DMS153 (cell line): ENCODE measurements around the gene SHOC1.
"Not testable (repeated sequence)": the region's sequence is repeated elsewhere in the genome, so short reads cannot be mapped to it uniquely, and the experiment has no call there.

Experiments
- DNase-seq: peaks from one replicate; lab custom pipeline; 2025; lab: John Stamatoyannopoulos, UW

SHOC1 gene

GRCh38 chr9:111794835-111795556 lies at the start of gene SHOC1:
SHOC1 (minus strand) TSS chr9:111794937; CDS start chr9:111791418, 3,519 bp downstream.
- no peak for DNase-seq

GRCh38 chr9:111843971-111844370 lies 49.2 kb upstream of the SHOC1 start:
- DNase-seq: peak; percentile 6

- no peak for DNase-seq
These were observed 47.6 kb upstream of the SHOC1 start for GRCh38 chr9:111842313-111842712.

- no peak for DNase-seq
These were observed 45.7 kb upstream of the SHOC1 start for GRCh38 chr9:111840442-111840841.

- DNase-seq: no peak
These were observed 45.2 kb upstream of the SHOC1 start for GRCh38 chr9:111839987-111840386.

GRCh38 chr9:111839387-111839786 lies 44.6 kb upstream of the SHOC1 start:
- no peak for DNase-seq

GRCh38 chr9:111838439-111838838 lies 43.7 kb upstream of the SHOC1 start:
- DNase-seq: no peak

- no peak for DNase-seq
These were observed 41.6 kb upstream of the SHOC1 start for GRCh38 chr9:111836311-111836710.

- DNase-seq: no peak
These were observed 39.2 kb upstream of the SHOC1 start for GRCh38 chr9:111833941-111834340.

- no peak for DNase-seq
These were observed 37.7 kb upstream of the SHOC1 start for GRCh38 chr9:111832449-111832848.

GRCh38 chr9:111831371-111832108 lies 36.8 kb upstream of the SHOC1 start:
- DNase-seq: no peak

- no peak for DNase-seq
These were observed 33.5 kb upstream of the SHOC1 start for GRCh38 chr9:111828193-111828592.

- DNase-seq: no peak
These were observed 30.9 kb upstream of the SHOC1 start for GRCh38 chr9:111825468-111826145.

GRCh38 chr9:111821006-111821528 lies 26.3 kb upstream of the SHOC1 start:
- DNase-seq: no peak

GRCh38 chr9:111819360-111819759 lies 24.6 kb upstream of the SHOC1 start:
- DNase-seq: no peak

GRCh38 chr9:111815285-111816070 lies 20.7 kb upstream of the SHOC1 start:
- peak; percentile 2 for DNase-seq

- no peak for DNase-seq
These were observed 17.6 kb upstream of the SHOC1 start for GRCh38 chr9:111812337-111812736.

GRCh38 chr9:111810908-111811307 lies 16.2 kb upstream of the SHOC1 start:
- no peak for DNase-seq

- not testable (repeated sequence) for DNase-seq
These were observed 15.7 kb upstream of the SHOC1 start for GRCh38 chr9:111810415-111810814.

GRCh38 chr9:111807197-111807596 lies 12.5 kb upstream of the SHOC1 start:
- DNase-seq: no peak

- no peak for DNase-seq
These were observed 11.5 kb upstream of the SHOC1 start for GRCh38 chr9:111806259-111806658.

- DNase-seq: no peak
These were observed 11.1 kb upstream of the SHOC1 start for GRCh38 chr9:111805830-111806241.
